Fibroblast of pulmonary artery (primary cell): ENCODE results near the gene HS3ST3B1.

Experiments used
- DNase-seq: peaks from one replicate; pipeline ENCODE4 v3.0.0-alpha.2; 2010; ENCODE audit warnings: low read depth
- H3K4me3 ChIP-seq: replicated peaks from 2 replicates; pipeline ENCODE4 v1.5.1; 2011; ENCODE audit warnings: low read depth, mild to moderate bottlenecking, control low read depth, low read length, moderate library complexity
- CTCF ChIP-seq: IDR thresholded peaks from 2 replicates; pipeline ENCODE4 v1.5.1; 2011; ENCODE audit warnings: mild to moderate bottlenecking, control low read depth, low read length, inconsistent platforms; ENCODE audit errors: missing control alignments

The HS3ST3B1 gene

GRCh38 chr17:14389681-14390080, 88.8 kb downstream of the HS3ST3B1 start:
- no peak overlapping the region for H3K4me3 ChIP-seq
- no peak for DNase-seq
- no peak for TF ChIP-seq CTCF

GRCh38 chr17:14393723-14394122, 92.8 kb downstream of the HS3ST3B1 start:
- no peak for DNase-seq
- H3K4me3 ChIP-seq = no peak overlapping the region
- TF ChIP-seq CTCF = no peak

- no peak for DNase-seq
- TF ChIP-seq CTCF = no peak
- no peak overlapping the region for H3K4me3 ChIP-seq
Measured at GRCh38 chr17:14395255-14395654, 94.4 kb downstream of the HS3ST3B1 start.

GRCh38 chr17:14396547-14396946, 95.7 kb downstream of the HS3ST3B1 start:
- TF ChIP-seq CTCF = no peak
- H3K4me3 ChIP-seq = no peak overlapping the region
- peak; percentile 4 for DNase-seq

GRCh38 chr17:14398766-14399165, 97.9 kb downstream of the HS3ST3B1 start:
- DNase-seq = no peak
- no peak for TF ChIP-seq CTCF
- no peak overlapping the region for H3K4me3 ChIP-seq
